HepG2 (cell line): ENCODE results near the gene WDR54. TPM values are rescaled to one million over a fixed set of nuclear protein-coding genes. Genes with fewer than 3 reads are reported as not detected.

ENCODE experiments used
- CBX5 ChIP-seq: sonication (generic); formaldehyde crosslinking; IDR thresholded peaks from 2 replicates; pipeline ENCODE4 v1.4.0; 2020; ENCODE audit warnings: missing genetic modification reagents, borderline replicate concordance
- EZH2 ChIP-seq: conservative IDR thresholded peaks from 2 replicates; pipeline ENCODE4 v1.6.1; 2012; ENCODE audit warnings: mild to moderate bottlenecking, low read depth, low read length, moderate library complexity
- FOXM1 ChIP-seq: sonication (generic); formaldehyde crosslinking; IDR thresholded peaks from 2 replicates; pipeline ENCODE4 v1.5.0; 2020; ENCODE audit warnings: missing genetic modification reagents
- HDAC1 ChIP-seq: sonication (generic); formaldehyde crosslinking; IDR thresholded peaks from 2 replicates; pipeline ENCODE4 v1.5.1; 2020; ENCODE audit warnings: mild to moderate bottlenecking, missing genetic modification reagents
- MAF1 ChIP-seq: sonication (generic); formaldehyde crosslinking; IDR thresholded peaks from 2 replicates; pipeline ENCODE4 v1.5.0; 2020; ENCODE audit warnings: missing genetic modification reagents, borderline replicate concordance
- NFE2 ChIP-seq: sonication (generic); formaldehyde crosslinking; IDR thresholded peaks from 2 replicates; pipeline ENCODE4 v1.4.0; 2020; ENCODE audit warnings: missing genetic modification reagents
- NR2F2 ChIP-seq: IDR thresholded peaks from 2 replicates; pipeline ENCODE4 v1.6.1; 2012; ENCODE audit warnings: low read depth, inconsistent platforms, borderline replicate concordance
- RBM39 ChIP-seq: fragments of 200-400 bp; formaldehyde crosslinking; IDR thresholded peaks from one replicate; pipeline ENCODE4 v1.6.1; 2018; ENCODE audit warnings: antibody characterized with exemption, mild to moderate bottlenecking, low read depth, low read length; ENCODE audit not compliant: poor library complexity, severe bottlenecking
- RELA ChIP-seq: sonication (generic); formaldehyde crosslinking; IDR thresholded peaks from 2 replicates; pipeline ENCODE4 v1.4.0; 2020; ENCODE audit warnings: missing genetic modification reagents
- WIZ ChIP-seq: sonication (generic); formaldehyde crosslinking; IDR thresholded peaks from 2 replicates; pipeline ENCODE4 v1.5.1; 2020; ENCODE audit warnings: mild to moderate bottlenecking, missing genetic modification reagents
- YEATS4 ChIP-seq: sonication (generic); formaldehyde crosslinking; IDR thresholded peaks from 2 replicates; pipeline ENCODE4 v1.4.0; 2020; ENCODE audit warnings: missing genetic modification reagents, borderline replicate concordance
- ZNF225 ChIP-seq: sonication (generic); formaldehyde crosslinking; IDR thresholded peaks from 2 replicates; pipeline ENCODE4 v1.4.0; 2020; ENCODE audit warnings: mild to moderate bottlenecking, missing genetic modification reagents
- ZNF333 ChIP-seq: sonication (generic); formaldehyde crosslinking; IDR thresholded peaks from 2 replicates; pipeline ENCODE4 v1.4.0; 2020; ENCODE audit warnings: mild to moderate bottlenecking, missing genetic modification reagents, borderline replicate concordance
- ZNF441 ChIP-seq: sonication (generic); formaldehyde crosslinking; IDR thresholded peaks from 2 replicates; pipeline ENCODE4 v1.7.0; 2021; ENCODE audit warnings: missing genetic modification reagents, borderline replicate concordance
- ZNF687 ChIP-seq: sonication (generic); formaldehyde crosslinking; IDR thresholded peaks from 2 replicates; pipeline ENCODE4 v1.5.1; 2020; ENCODE audit warnings: mild to moderate bottlenecking, missing genetic modification reagents, moderate library complexity
- ZNF720 ChIP-seq: sonication (generic); formaldehyde crosslinking; IDR thresholded peaks from 2 replicates; pipeline ENCODE4 v1.4.0; 2020; ENCODE audit warnings: missing genetic modification reagents
- ZNF850 ChIP-seq: sonication (generic); formaldehyde crosslinking; conservative IDR thresholded peaks from 2 replicates; pipeline ENCODE4 v1.9.0; 2021; ENCODE audit warnings: mild to moderate bottlenecking, missing genetic modification reagents
- ZNF878 ChIP-seq: sonication (generic); formaldehyde crosslinking; IDR thresholded peaks from 2 replicates; pipeline ENCODE4 v1.8.1; 2023; ENCODE audit warnings: mild to moderate bottlenecking, missing genetic modification reagents, moderate library complexity
- polyA plus RNA-seq, 8 experiments: library from polyadenylated mRNA; depleted of rRNA in 3 of 8; stranded (reverse) in 7 of 8; unstranded in 1 of 8; fragments of >200 nt; fragmentation: Illumina TruSeq in 4 of 8; extraction: Trizol in 4 of 8; gene quantifications; 2 replicates each; pipeline versions ENCODE4 v1.2.1 to v1.2.3, GENCODE V29; 2011 to 2016; ENCODE audit warnings: low read depth in 4 of 8, missing spikeins in 1 of 8, mixed read lengths in 1 of 8; ENCODE audit not compliant: insufficient read depth in 1 of 8
- total RNA-seq, 5 experiments: library from RNA; depleted of rRNA; stranded (reverse); fragments of >200 nt; fragmentation: Illumina TruSeq; extraction: Trizol; gene quantifications; 2 replicates each; pipeline ENCODE4 v1.2.3, GENCODE V29; 2016; ENCODE audit warnings: low read depth in 1 of 5
- TF ChIP-seq, protein P1 (sequence below): sonication (generic); formaldehyde crosslinking; IDR thresholded peaks from 2 replicates; pipeline ENCODE4; 2020; ENCODE audit warnings: missing genetic modification reagents, mild to moderate bottlenecking, borderline replicate concordance
- TF ChIP-seq, protein P2 (sequence below): sonication (generic); formaldehyde crosslinking; IDR thresholded peaks from 2 replicates; pipeline ENCODE4 v1.8.0; 2022; ENCODE audit warnings: low read depth, missing genetic modification reagents
- TF ChIP-seq, protein P3 (sequence below): conservative IDR thresholded peaks from 2 replicates; pipeline ENCODE4 v1.6.1; 2018; ENCODE audit warnings: missing genetic modification reagents

The WDR54 gene
- total and polyA plus RNA-seq, 2 of the 13 experiments (the other 11 are each of a cell fraction or from before 2014, with no cell fraction given), result 2.0 to 17.3 TPM

DNA sequence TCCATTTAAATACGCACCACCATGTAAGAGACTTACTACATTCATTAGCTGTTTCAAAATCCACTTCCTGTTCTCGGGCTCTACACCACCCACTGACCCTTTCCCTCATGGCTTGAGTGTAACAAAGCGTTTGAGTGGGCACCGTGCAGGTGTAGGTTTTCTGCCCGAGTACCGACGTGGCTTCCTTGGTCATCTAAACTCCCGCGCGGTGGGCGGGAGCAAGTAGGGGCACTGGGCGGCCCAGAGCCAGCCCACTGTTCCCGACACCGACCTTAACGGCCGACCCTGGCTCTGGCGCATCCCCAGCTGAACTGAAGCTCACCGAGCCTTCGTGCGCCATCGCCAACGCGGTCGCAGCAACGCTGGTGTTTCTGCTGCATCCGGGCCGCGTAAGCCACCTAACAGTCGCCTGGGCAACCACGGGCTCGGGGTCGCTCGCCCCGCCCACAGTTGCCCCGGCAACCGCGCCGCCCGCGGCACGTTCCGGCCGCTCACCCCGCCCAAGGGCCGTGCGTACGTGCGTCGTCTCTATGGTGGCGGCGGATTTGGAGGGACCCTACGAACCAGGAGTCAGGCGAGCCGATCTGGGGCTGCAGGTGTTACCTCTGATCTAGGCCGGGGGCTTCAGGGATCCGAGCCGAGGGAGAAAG lies at the start of gene WDR54, which contains the start of gene C2orf81 (continued):
- TF ChIP-seq EZH2 (no peak), ZNF720 (CRISPR knock-in tag) (no peak), ZNF687 (CRISPR knock-in tag) (peak; percentile 97), WIZ (no peak; the same call in 1 of the 2 replicates), YEATS4 (peak; percentile 47; the same call in 1 of the 2 replicates), ZNF878 (CRISPR knock-in tag) (no peak), ZNF441 (CRISPR knock-in tag) (no peak), ZNF225 (peak; percentile 90), HDAC1 (peak; percentile 97), RBM39 (peak; percentile 22), RELA (CRISPR knock-in tag) (no peak), NR2F2 (no peak; the same call in 1 of the 2 replicates), MAF1 (CRISPR knock-in tag) (no peak), ZNF850 (CRISPR knock-in tag) (no peak), NFE2 (no peak), FOXM1 (CRISPR knock-in tag) (no peak), CBX5 (CRISPR knock-in tag) (no peak), ZNF333 (CRISPR knock-in tag) (peak; percentile 82)
- TF ChIP-seq, protein P1, sequence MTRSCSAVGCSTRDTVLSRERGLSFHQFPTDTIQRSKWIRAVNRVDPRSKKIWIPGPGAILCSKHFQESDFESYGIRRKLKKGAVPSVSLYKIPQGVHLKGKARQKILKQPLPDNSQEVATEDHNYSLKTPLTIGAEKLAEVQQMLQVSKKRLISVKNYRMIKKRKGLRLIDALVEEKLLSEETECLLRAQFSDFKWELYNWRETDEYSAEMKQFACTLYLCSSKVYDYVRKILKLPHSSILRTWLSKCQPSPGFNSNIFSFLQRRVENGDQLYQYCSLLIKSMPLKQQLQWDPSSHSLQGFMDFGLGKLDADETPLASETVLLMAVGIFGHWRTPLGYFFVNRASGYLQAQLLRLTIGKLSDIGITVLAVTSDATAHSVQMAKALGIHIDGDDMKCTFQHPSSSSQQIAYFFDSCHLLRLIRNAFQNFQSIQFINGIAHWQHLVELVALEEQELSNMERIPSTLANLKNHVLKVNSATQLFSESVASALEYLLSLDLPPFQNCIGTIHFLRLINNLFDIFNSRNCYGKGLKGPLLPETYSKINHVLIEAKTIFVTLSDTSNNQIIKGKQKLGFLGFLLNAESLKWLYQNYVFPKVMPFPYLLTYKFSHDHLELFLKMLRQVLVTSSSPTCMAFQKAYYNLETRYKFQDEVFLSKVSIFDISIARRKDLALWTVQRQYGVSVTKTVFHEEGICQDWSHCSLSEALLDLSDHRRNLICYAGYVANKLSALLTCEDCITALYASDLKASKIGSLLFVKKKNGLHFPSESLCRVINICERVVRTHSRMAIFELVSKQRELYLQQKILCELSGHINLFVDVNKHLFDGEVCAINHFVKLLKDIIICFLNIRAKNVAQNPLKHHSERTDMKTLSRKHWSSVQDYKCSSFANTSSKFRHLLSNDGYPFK, result peak; percentile 17; the same call in 1 of the 2 replicates
- TF ChIP-seq, protein P2, sequence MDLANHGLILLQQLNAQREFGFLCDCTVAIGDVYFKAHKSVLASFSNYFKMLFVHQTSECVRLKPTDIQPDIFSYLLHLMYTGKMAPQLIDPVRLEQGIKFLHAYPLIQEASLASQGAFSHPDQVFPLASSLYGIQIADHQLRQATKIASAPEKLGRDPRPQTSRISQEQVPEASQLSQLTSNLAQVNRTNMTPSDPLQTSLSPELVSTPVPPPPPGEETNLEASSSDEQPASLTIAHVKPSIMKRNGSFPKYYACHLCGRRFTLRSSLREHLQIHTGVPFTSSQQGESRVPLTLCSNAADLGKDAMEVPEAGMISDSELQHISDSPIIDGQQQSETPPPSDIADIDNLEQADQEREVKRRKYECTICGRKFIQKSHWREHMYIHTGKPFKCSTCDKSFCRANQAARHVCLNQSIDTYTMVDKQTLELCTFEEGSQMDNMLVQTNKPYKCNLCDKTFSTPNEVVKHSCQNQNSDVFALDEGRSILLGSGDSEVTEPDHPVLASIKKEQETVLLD (CRISPR knock-in tag), result no peak
- TF ChIP-seq, protein P3, sequence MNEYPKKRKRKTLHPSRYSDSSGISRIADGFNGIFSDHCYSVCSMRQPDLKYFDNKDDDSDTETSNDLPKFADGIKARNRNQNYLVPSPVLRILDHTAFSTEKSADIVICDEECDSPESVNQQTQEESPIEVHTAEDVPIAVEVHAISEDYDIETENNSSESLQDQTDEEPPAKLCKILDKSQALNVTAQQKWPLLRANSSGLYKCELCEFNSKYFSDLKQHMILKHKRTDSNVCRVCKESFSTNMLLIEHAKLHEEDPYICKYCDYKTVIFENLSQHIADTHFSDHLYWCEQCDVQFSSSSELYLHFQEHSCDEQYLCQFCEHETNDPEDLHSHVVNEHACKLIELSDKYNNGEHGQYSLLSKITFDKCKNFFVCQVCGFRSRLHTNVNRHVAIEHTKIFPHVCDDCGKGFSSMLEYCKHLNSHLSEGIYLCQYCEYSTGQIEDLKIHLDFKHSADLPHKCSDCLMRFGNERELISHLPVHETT (CRISPR knock-in tag), result no peak
